Panc1 (cell line): Measurements from ENCODE around the gene TMEM131. TPM values are rescaled to one million over a fixed set of nuclear protein-coding genes. Genes with fewer than 3 reads are reported as not detected.

Experiments
- ATAC-seq: fragments of 200-7000 bp; cut with Tn5 transposase; 2 replicates; pipeline ENCODE4 v1.9.1; 2020; ENCODE audit warnings: mild to moderate bottlenecking, moderate library complexity
- BruUV-seq: library from RNA; stranded (reverse); fragments of 400-500 nt; replicated peaks from 2 replicates; lab custom pipeline; 2021; lab: Mats Ljungman, UMichigan
- CTCF ChIA-PET: fragments of 300-600 bp; sonication (Branson Sonifier 250); formaldehyde crosslinking; loops from one replicate; lab custom pipeline; 2022; ENCODE audit warnings: antibody characterized with exemption; lab: Charles Lee
- POLR2A ChIA-PET: fragments of 300-600 bp; sonication (Branson Sonifier 250); formaldehyde crosslinking; loops from one replicate; lab custom pipeline; 2022; ENCODE audit warnings: antibody characterized with exemption; lab: Charles Lee
- DNase-seq: peaks from one replicate; pipeline ENCODE4 v3.0.0-alpha.2; 2010; ENCODE audit warnings: low read depth, low spot score
- H3K27ac ChIP-seq: 2 replicates; pipeline ENCODE4 v1.5.1; 2011; ENCODE audit warnings: mild to moderate bottlenecking, low read length, inconsistent platforms
- H3K27me3 ChIP-seq: fragments of 200-500 bp; sonication (Bioruptor generic); 2 replicates; pipeline ENCODE4 v1.6.0; 2014; ENCODE audit warnings: low read length, inconsistent platforms; ENCODE audit not compliant: control insufficient read depth, insufficient read depth
- H3K36me3 ChIP-seq: fragments of 200-500 bp; sonication (Bioruptor generic); 2 replicates; pipeline ENCODE4 v1.5.1; 2014; ENCODE audit warnings: inconsistent platforms, mild to moderate bottlenecking, low read length, moderate library complexity; ENCODE audit not compliant: control insufficient read depth, insufficient read depth
- H3K4me1 ChIP-seq: 2 replicates; pipeline ENCODE4 v1.5.1; 2011; ENCODE audit warnings: inconsistent platforms, mild to moderate bottlenecking, low read length, moderate library complexity; ENCODE audit not compliant: control insufficient read depth, insufficient read depth
- H3K4me3 ChIP-seq, 2 experiments: 2 replicates each; pipeline ENCODE4 v1.5.1; 2011 to 2012; ENCODE audit warnings: low read depth in 2 of 2, low read length in 2 of 2, mild to moderate bottlenecking in 2 of 2, inconsistent platforms in 1 of 2, moderate library complexity in 1 of 2
- H3K9me3 ChIP-seq: fragments of 200-500 bp; sonication (Bioruptor generic); 2 replicates; pipeline ENCODE4 v1.5.1; 2014; ENCODE audit warnings: low read depth, mild to moderate bottlenecking, inconsistent platforms, low read length, moderate library complexity; ENCODE audit not compliant: control insufficient read depth, insufficient read depth
- POLR2AphosphoS5 ChIP-seq: IDR thresholded peaks from 2 replicates; pipeline ENCODE4 v1.6.1; 2012; ENCODE audit warnings: mild to moderate bottlenecking, low read depth, low read length, moderate library complexity
- SIN3A ChIP-seq: IDR thresholded peaks from 2 replicates; pipeline ENCODE4 v1.6.1; 2012; ENCODE audit warnings: low read depth, mild to moderate bottlenecking, low read length, moderate library complexity, borderline replicate concordance; ENCODE audit not compliant: insufficient read depth
- TCF7L2 ChIP-seq: IDR thresholded peaks from 2 replicates; pipeline ENCODE4 v1.6.1; 2011; ENCODE audit warnings: mild to moderate bottlenecking, low read depth, low read length, inconsistent platforms
- in situ Hi-C: cut with HindIII; loops from 2 replicates; pipeline ENCODE4 v1.10.0; 2016; ENCODE audit warnings: low sequenced_read_pairs, low pct_unique_long_range_greater_than_20kb
- intact Hi-C: fragments of 100-400 bp; cut with micrococcal nuclease; formaldehyde crosslinking; loops from one replicate; pipeline ENCODE4 v1.10.0; 2022; ENCODE audit not compliant: unreplicated experiment
- total RNA-seq: library from RNA; stranded (reverse); gene quantifications from one replicate; pipeline ENCODE4 v1.2.1, GENCODE V29; 2021; ENCODE audit not compliant: unreplicated experiment
- TF ChIP-seq, protein P1 (sequence below), 2 experiments: IDR thresholded peaks; 2 replicates each; pipeline ENCODE4 v1.6.1; 2011 to 2012; ENCODE audit warnings: low read depth in 2 of 2, control low read depth in 1 of 2, low read length in 1 of 2, mild to moderate bottlenecking in 1 of 2, moderate library complexity in 1 of 2; ENCODE audit not compliant: insufficient read depth in 1 of 2
- TF ChIP-seq, protein P2 (sequence below): fragments of 450-650 bp; IDR thresholded peaks from 2 replicates; pipeline ENCODE4 v1.5.1; 2017; ENCODE audit warnings: mild to moderate bottlenecking

The TMEM131 gene
- total RNA-seq, 1 experiment from 2014 or later: 43.4 TPM

DNA sequence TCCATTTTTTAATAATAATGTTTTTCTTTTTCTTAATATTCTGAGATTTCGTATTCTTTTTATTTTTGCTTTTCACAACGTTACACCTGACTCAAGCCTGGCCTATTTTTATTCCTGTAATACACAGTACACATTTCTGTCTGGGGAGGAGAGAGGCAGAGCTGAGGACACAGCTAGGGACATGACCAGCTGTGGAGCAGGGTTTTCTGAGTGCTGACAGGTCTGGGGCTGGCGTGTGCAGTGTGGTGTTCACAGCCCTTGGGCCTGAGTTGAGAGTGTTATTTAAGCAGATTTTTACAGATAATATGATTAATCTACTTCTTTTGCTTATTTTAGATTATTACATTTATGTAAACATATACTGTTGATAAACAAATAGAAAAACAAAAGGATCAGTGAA lies 226.4 kb downstream of the TMEM131 start:
- CTCF ChIA-PET: no interaction called here
- H3K27me3 ChIP-seq: no peaks in the 10 kb centered on the region
- ATAC-seq: no peak
- TF ChIP-seq SIN3A: no peak
- no peaks in the 10 kb centered on the region for H3K9me3 ChIP-seq
- no peak overlapping the region for H3K4me3 ChIP-seq
- in situ Hi-C loops: no loop called here
- H3K27ac ChIP-seq: no peak overlapping the region
- no peak for DNase-seq
- POLR2A ChIA-PET: no interaction called here
- no peaks in the 10 kb centered on the region for H3K4me1 ChIP-seq
- H3K36me3 ChIP-seq: peaks cover 6% of the 10 kb centered on the region; the same call in 1 of the 2 replicates
- no TSS peak for BruUV-seq
- intact Hi-C loops: no loop called here

DNA sequence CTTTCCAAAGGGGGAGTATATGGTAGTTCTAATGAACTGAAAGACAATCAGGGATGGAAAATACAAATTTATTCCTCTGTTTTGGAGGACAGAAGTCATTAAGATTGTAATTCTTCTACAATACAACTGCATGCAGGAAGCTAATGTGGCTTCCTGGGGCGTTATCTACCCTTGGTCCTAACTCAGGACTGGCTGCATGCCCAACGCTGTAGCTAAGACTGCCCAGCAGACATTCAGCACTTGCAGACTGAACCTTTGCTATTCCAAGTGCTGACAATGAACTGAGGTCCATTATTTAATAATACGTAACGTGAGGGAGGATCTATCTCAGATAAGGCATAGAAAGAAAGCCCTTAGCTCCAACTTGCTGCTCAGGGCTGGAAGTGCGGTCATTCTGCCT lies 229.2 kb downstream of the TMEM131 start:
- ChIA-PET CTCF (no interaction called here), POLR2A (no interaction called here)
- no peak overlapping the region for H3K27ac ChIP-seq
- H3K4me3 ChIP-seq: no peak overlapping the region
- H3K36me3 ChIP-seq: peaks cover 6% of the 10 kb centered on the region; the same call in 1 of the 2 replicates
- ATAC-seq: no peak
- no peaks in the 10 kb centered on the region for H3K9me3 ChIP-seq
- H3K27me3 ChIP-seq: no peaks in the 10 kb centered on the region
- BruUV-seq: no TSS peak
- TF ChIP-seq, protein P1, sequence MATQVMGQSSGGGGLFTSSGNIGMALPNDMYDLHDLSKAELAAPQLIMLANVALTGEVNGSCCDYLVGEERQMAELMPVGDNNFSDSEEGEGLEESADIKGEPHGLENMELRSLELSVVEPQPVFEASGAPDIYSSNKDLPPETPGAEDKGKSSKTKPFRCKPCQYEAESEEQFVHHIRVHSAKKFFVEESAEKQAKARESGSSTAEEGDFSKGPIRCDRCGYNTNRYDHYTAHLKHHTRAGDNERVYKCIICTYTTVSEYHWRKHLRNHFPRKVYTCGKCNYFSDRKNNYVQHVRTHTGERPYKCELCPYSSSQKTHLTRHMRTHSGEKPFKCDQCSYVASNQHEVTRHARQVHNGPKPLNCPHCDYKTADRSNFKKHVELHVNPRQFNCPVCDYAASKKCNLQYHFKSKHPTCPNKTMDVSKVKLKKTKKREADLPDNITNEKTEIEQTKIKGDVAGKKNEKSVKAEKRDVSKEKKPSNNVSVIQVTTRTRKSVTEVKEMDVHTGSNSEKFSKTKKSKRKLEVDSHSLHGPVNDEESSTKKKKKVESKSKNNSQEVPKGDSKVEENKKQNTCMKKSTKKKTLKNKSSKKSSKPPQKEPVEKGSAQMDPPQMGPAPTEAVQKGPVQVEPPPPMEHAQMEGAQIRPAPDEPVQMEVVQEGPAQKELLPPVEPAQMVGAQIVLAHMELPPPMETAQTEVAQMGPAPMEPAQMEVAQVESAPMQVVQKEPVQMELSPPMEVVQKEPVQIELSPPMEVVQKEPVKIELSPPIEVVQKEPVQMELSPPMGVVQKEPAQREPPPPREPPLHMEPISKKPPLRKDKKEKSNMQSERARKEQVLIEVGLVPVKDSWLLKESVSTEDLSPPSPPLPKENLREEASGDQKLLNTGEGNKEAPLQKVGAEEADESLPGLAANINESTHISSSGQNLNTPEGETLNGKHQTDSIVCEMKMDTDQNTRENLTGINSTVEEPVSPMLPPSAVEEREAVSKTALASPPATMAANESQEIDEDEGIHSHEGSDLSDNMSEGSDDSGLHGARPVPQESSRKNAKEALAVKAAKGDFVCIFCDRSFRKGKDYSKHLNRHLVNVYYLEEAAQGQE (IDR thresholded peaks at IDR 0.05; ENCODE audit: insufficient read depth in 1 of 2, low read depth in 2 of 2, low read length in 1 of 2): no peak
- TF ChIP-seq, protein P2, sequence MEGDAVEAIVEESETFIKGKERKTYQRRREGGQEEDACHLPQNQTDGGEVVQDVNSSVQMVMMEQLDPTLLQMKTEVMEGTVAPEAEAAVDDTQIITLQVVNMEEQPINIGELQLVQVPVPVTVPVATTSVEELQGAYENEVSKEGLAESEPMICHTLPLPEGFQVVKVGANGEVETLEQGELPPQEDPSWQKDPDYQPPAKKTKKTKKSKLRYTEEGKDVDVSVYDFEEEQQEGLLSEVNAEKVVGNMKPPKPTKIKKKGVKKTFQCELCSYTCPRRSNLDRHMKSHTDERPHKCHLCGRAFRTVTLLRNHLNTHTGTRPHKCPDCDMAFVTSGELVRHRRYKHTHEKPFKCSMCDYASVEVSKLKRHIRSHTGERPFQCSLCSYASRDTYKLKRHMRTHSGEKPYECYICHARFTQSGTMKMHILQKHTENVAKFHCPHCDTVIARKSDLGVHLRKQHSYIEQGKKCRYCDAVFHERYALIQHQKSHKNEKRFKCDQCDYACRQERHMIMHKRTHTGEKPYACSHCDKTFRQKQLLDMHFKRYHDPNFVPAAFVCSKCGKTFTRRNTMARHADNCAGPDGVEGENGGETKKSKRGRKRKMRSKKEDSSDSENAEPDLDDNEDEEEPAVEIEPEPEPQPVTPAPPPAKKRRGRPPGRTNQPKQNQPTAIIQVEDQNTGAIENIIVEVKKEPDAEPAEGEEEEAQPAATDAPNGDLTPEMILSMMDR: no peak
- TF ChIP-seq SIN3A (no peak), TCF7L2 (no peak), POLR2AphosphoS5 (no peak)
- DNase-seq: no peak
- no peaks in the 10 kb centered on the region for H3K4me1 ChIP-seq
- intact Hi-C loops (no loop called here), in situ Hi-C loops (no loop called here)

DNA sequence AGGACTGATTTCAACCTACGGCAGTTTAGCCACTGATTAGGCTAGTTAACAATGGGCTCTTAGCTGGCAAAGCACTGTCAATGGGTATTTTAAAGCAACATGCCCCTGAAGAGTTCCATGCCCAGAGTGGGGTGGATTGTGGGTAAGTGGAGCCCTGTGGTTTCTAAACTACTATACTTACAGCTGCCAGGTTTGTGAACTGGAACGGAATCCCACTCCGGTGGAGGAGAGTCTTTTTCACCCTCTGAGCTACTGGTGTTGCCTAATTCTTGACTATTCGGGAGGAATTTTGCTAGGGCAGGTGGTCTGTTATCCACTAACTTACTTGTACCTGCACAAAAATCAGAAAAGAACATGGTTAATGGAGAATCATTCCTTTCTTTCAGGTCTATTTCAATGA lies 229.8 kb downstream of the TMEM131 start:
- ChIA-PET POLR2A (no interaction called here), CTCF (no interaction called here)
- intact Hi-C loops: no loop called here
- no peak overlapping the region for H3K4me3 ChIP-seq
- no peak for DNase-seq
- no peaks in the 10 kb centered on the region for H3K27me3 ChIP-seq
- H3K9me3 ChIP-seq: no peaks in the 10 kb centered on the region
- peaks cover 6% of the 10 kb centered on the region; the same call in 1 of the 2 replicates for H3K36me3 ChIP-seq
- TF ChIP-seq TCF7L2 (no peak), SIN3A (no peak), POLR2AphosphoS5 (no peak)
- TF ChIP-seq, protein P2: no peak
- TF ChIP-seq, protein P1 (IDR thresholded peaks at IDR 0.05; ENCODE audit: insufficient read depth in 1 of 2, low read depth in 2 of 2, low read length in 1 of 2): no peak
- in situ Hi-C loops: no loop called here
- BruUV-seq: no TSS peak
- H3K4me1 ChIP-seq: no peaks in the 10 kb centered on the region
- no peak for ATAC-seq
- H3K27ac ChIP-seq: no peak overlapping the region
